Liver (tissue), 9 donors: ENCODE measurements around the gene DNAJB4. TPM values are rescaled to one million over a fixed set of nuclear protein-coding genes. Genes with fewer than 3 reads are reported as not detected.

Source experiments
- DNase-seq: peaks from one replicate; pipeline ENCODE4 v3.0.0-alpha.2; 2017; ENCODE audit warnings: low spot score
- H3K27ac ChIP-seq, 2 donors: one replicate each; pipeline ENCODE4 v1.7.0; 2013; ENCODE audit warnings: inconsistent platforms in 2 of 2, low read length in 2 of 2, control low read depth in 1 of 2, low read depth in 1 of 2, mild to moderate bottlenecking in 1 of 2
- H3K27me3 ChIP-seq, 4 donors: one replicate each; pipeline versions ENCODE4 v1.6.1 to v1.7.0; 2013; ENCODE audit warnings: low read length in 3 of 4, inconsistent platforms in 1 of 4, mild to moderate bottlenecking in 1 of 4, moderate library complexity in 1 of 4; ENCODE audit not compliant: control insufficient read depth in 4 of 4, insufficient read depth in 4 of 4
- H3K36me3 ChIP-seq, 4 donors: one replicate each; pipeline versions ENCODE4 v1.6.1 to v1.7.0; 2013; ENCODE audit warnings: low read length in 3 of 4, mild to moderate bottlenecking in 3 of 4, low read depth in 1 of 4, moderate library complexity in 1 of 4; ENCODE audit not compliant: control insufficient read depth in 4 of 4, insufficient read depth in 3 of 4
- H3K4me1 ChIP-seq, 4 donors: one replicate each; pipeline versions ENCODE4 v1.6.1 to v1.7.0; 2013; ENCODE audit warnings: low read length in 3 of 4, mild to moderate bottlenecking in 3 of 4, moderate library complexity in 1 of 4; ENCODE audit not compliant: control insufficient read depth in 4 of 4, insufficient read depth in 4 of 4
- H3K4me3 ChIP-seq, 3 donors: one replicate each; pipeline versions ENCODE4 v1.6.1 to v1.7.0; 2013; ENCODE audit warnings: low read length in 3 of 3, control low read depth in 1 of 3, low read depth in 1 of 3, mild to moderate bottlenecking in 1 of 3
- H3K9ac ChIP-seq, 2 donors: one replicate each; pipeline ENCODE4 v1.7.0; 2013; ENCODE audit warnings: low read length in 2 of 2, mild to moderate bottlenecking in 2 of 2, moderate library complexity in 2 of 2, control low read depth in 1 of 2, low read depth in 1 of 2
- H3K9me3 ChIP-seq, 4 donors: one replicate each; pipeline versions ENCODE4 v1.6.1 to v1.7.0; 2013; ENCODE audit warnings: low read length in 3 of 4; ENCODE audit not compliant: control insufficient read depth in 4 of 4
- EGR1 ChIP-seq, 2 donors: IDR thresholded peaks; 2 replicates each; pipeline ENCODE4 v1.6.1; 2016 to 2018; ENCODE audit warnings: antibody characterized with exemption in 2 of 2, low read depth in 2 of 2
- FOXA1 ChIP-seq: IDR thresholded peaks from 2 replicates; pipeline ENCODE4 v1.6.1; 2016; ENCODE audit warnings: antibody characterized with exemption
- FOXA2 ChIP-seq: IDR thresholded peaks from 2 replicates; pipeline ENCODE4 v1.6.1; 2016; ENCODE audit warnings: antibody characterized with exemption
- GABPA ChIP-seq, 2 donors: IDR thresholded peaks in 1 of 2; conservative IDR thresholded peaks in 1 of 2; 2 replicates each; pipeline ENCODE4 v1.6.1; 2016; ENCODE audit warnings: antibody characterized with exemption in 2 of 2, mild to moderate bottlenecking in 1 of 2, moderate library complexity in 1 of 2
- HNF4A ChIP-seq, 2 donors: conservative IDR thresholded peaks; 2 replicates each; pipeline ENCODE4 v1.6.1; 2016; ENCODE audit warnings: antibody characterized with exemption in 2 of 2, mild to moderate bottlenecking in 2 of 2
- HNF4G ChIP-seq: IDR thresholded peaks from 2 replicates; pipeline ENCODE4 v1.6.1; 2016; ENCODE audit warnings: antibody characterized with exemption
- JUND ChIP-seq, 2 donors: IDR thresholded peaks; 2 replicates each; pipeline ENCODE4 v1.6.1; 2016; ENCODE audit warnings: antibody characterized with exemption in 2 of 2
- NR2F2 ChIP-seq: IDR thresholded peaks from 2 replicates; pipeline ENCODE4 v1.6.1; 2016; ENCODE audit warnings: antibody characterized with exemption
- RAD21 ChIP-seq, 2 donors: IDR thresholded peaks; 2 replicates each; pipeline ENCODE4 v1.6.1; 2016; ENCODE audit warnings: antibody characterized with exemption in 2 of 2, mild to moderate bottlenecking in 2 of 2
- RXRA ChIP-seq, 2 donors: IDR thresholded peaks; 2 replicates each; pipeline ENCODE4 v1.6.1; 2017 to 2018; ENCODE audit warnings: antibody characterized with exemption in 2 of 2, mild to moderate bottlenecking in 1 of 2
- SP1 ChIP-seq: IDR thresholded peaks from 2 replicates; pipeline ENCODE4 v1.6.1; 2018; ENCODE audit warnings: antibody characterized with exemption, mild to moderate bottlenecking
- TAF1 ChIP-seq: conservative IDR thresholded peaks from 2 replicates; pipeline ENCODE4 v1.6.1; 2016; ENCODE audit warnings: antibody characterized with exemption, mild to moderate bottlenecking
- YY1 ChIP-seq: IDR thresholded peaks from 2 replicates; pipeline ENCODE4 v1.6.1; 2016; ENCODE audit warnings: antibody characterized with exemption, mild to moderate bottlenecking
- WGBS: extraction: QIAGEN DNeasy Blood & Tissue Kit; methylation state at CpG from one replicate; pipeline ENCODE4 v1.1.7; 2013; 5-methylcytosine and 5-hydroxymethylcytosine counted together
- polyA plus RNA-seq, 2 donors: library from polyadenylated mRNA; stranded (reverse) in 1 of 2; unstranded in 1 of 2; fragments of 200-250 nt in 1 of 2; fragments of >200 nt in 1 of 2; fragmentation: Nextera tagmentation in 1 of 2; extraction: Ambion mirVana in 1 of 2; gene quantifications; one replicate each; pipeline versions ENCODE4 v1.2.1 to v1.2.3, GENCODE V29; 2013 to 2015
- total RNA-seq, 2 donors: library from RNA; depleted of rRNA; stranded (reverse); fragments of >200 nt; gene quantifications; one replicate each; pipeline ENCODE4 v1.2.3, GENCODE V29; 2014
- TF ChIP-seq, protein P1 (sequence below): IDR thresholded peaks from 2 replicates; pipeline ENCODE4 v1.6.1; 2016; ENCODE audit warnings: antibody characterized with exemption
- TF ChIP-seq, protein P2 (sequence below): IDR thresholded peaks from 2 replicates; pipeline ENCODE4 v1.6.1; 2016; ENCODE audit warnings: antibody characterized with exemption, mild to moderate bottlenecking
- TF ChIP-seq, protein P3 (sequence below): IDR thresholded peaks from 2 replicates; pipeline ENCODE4 v1.6.1; 2016; ENCODE audit warnings: antibody characterized with exemption
- TF ChIP-seq, protein P4 (sequence below): IDR thresholded peaks from 2 replicates; pipeline ENCODE4 v1.6.1; 2016; ENCODE audit warnings: antibody characterized with exemption
- TF ChIP-seq, protein P5 (sequence below): fragments of 150-350 bp; IDR thresholded peaks from 2 replicates; pipeline ENCODE4 v1.5.1; 2017; ENCODE audit warnings: improper control_type of control experiment, low read depth, low read length; ENCODE audit not compliant: missing input control
- donor health status: healthy.
- donor health status: healthy.
- donor health status: healthy.
- donor health status: healthy.
- donor health status: healthy.

The DNAJB4 gene
- total and polyA plus RNA-seq, 4 donors: 5.7 to 21.6 (median 10.0) TPM

DNA sequence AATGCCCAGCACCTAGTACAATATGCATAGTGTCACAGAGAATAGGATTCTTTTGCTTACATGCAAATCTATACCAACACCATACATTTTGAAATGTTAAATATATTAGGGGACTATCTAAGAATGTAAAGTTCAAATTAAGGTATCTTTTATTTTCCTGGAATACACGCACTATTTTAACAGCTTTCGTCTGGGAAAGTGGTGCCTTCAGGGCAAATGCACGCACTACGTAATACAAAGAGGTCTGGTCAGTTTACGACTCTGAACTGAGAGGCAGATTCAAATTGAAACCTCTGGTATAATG is 26.8 kb upstream of the DNAJB4 start (continued):
- TF ChIP-seq, protein P1, sequence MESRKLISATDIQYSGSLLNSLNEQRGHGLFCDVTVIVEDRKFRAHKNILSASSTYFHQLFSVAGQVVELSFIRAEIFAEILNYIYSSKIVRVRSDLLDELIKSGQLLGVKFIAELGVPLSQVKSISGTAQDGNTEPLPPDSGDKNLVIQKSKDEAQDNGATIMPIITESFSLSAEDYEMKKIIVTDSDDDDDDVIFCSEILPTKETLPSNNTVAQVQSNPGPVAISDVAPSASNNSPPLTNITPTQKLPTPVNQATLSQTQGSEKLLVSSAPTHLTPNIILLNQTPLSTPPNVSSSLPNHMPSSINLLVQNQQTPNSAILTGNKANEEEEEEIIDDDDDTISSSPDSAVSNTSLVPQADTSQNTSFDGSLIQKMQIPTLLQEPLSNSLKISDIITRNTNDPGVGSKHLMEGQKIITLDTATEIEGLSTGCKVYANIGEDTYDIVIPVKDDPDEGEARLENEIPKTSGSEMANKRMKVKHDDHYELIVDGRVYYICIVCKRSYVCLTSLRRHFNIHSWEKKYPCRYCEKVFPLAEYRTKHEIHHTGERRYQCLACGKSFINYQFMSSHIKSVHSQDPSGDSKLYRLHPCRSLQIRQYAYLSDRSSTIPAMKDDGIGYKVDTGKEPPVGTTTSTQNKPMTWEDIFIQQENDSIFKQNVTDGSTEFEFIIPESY: no peak
- TF ChIP-seq GABPA (IDR thresholded peaks at IDR 0.05 in 1 of 2, conservative IDR thresholded peaks at IDR 0.05 in 1 of 2) (no peak), RXRA (IDR thresholded peaks at IDR 0.05) (peak in 1 of 2 donors; percentile 17), JUND (IDR thresholded peaks at IDR 0.05) (no peak), HNF4A (conservative IDR thresholded peaks at IDR 0.05) (peak; percentile 20 to 43), YY1 (peak; percentile 97)
- TF ChIP-seq, protein P2, sequence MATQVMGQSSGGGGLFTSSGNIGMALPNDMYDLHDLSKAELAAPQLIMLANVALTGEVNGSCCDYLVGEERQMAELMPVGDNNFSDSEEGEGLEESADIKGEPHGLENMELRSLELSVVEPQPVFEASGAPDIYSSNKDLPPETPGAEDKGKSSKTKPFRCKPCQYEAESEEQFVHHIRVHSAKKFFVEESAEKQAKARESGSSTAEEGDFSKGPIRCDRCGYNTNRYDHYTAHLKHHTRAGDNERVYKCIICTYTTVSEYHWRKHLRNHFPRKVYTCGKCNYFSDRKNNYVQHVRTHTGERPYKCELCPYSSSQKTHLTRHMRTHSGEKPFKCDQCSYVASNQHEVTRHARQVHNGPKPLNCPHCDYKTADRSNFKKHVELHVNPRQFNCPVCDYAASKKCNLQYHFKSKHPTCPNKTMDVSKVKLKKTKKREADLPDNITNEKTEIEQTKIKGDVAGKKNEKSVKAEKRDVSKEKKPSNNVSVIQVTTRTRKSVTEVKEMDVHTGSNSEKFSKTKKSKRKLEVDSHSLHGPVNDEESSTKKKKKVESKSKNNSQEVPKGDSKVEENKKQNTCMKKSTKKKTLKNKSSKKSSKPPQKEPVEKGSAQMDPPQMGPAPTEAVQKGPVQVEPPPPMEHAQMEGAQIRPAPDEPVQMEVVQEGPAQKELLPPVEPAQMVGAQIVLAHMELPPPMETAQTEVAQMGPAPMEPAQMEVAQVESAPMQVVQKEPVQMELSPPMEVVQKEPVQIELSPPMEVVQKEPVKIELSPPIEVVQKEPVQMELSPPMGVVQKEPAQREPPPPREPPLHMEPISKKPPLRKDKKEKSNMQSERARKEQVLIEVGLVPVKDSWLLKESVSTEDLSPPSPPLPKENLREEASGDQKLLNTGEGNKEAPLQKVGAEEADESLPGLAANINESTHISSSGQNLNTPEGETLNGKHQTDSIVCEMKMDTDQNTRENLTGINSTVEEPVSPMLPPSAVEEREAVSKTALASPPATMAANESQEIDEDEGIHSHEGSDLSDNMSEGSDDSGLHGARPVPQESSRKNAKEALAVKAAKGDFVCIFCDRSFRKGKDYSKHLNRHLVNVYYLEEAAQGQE: no peak

DNA sequence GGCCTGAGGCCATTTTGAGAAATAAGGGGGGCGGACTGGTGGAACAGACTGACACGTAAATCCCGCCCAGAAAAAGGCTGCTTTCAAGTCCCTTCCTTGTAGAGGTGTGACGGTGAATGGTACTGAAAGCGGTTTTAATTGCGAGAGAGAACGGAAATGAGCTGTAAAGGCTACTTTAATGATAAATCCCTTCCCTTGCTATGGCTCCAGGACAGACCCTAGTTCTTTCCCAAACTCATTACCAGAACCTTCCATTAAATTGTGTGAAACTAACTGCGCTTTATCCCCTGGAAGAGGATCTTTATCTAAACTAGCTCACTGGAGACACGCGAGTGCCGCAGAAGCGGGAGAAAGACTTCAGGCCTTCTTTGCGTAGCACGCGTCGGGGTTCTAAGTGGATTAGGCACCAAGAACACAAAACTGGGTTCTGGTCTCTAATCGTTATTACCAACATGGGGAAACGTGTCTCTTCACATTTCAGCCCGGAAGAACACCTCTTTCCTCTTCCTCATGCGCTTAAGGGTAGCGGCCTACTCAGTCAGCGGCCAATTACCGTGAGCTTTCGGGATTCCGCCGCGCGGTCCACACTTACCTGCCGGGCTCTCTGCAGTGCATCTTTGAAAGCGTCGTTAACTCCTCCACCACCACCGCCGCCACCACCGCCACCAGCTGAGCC is 26.3 kb upstream of the DNAJB4 start:
- peak; percentile 66 for DNase-seq
- Histone ChIP-seq H3K4me3 (peak overlapping the region; percentile 70 to 99 (median 97)), H3K36me3 (peaks cover 0 to 3% (median 0%) of the 10 kb centered on the region in 4 donors), H3K27ac (peak overlapping the region; percentile 98 to 99), H3K9me3 (no peaks in the 10 kb centered on the region), H3K9ac (peak overlapping the region; percentile 100), H3K4me1 (peaks cover 7 to 37% (median 16%) of the 10 kb centered on the region in 4 donors), H3K27me3 (no peaks in the 10 kb centered on the region)
- under 1% methylated on average over 34 of the region's 34 CpGs for WGBS
- TF ChIP-seq EGR1 (IDR thresholded peaks at IDR 0.05; ENCODE audit: low read depth in 2 of 2) (no peak), JUND (IDR thresholded peaks at IDR 0.05) (peak in 1 of 2 donors; percentile 30), SP1 (no peak), HNF4A (conservative IDR thresholded peaks at IDR 0.05) (no peak), RXRA (IDR thresholded peaks at IDR 0.05) (peak in 1 of 2 donors; percentile 28), HNF4G (no peak), RAD21 (IDR thresholded peaks at IDR 0.05) (peak in 1 of 2 donors; percentile 47), TAF1 (no peak), NR2F2 (no peak), GABPA (IDR thresholded peaks at IDR 0.05 in 1 of 2, conservative IDR thresholded peaks at IDR 0.05 in 1 of 2) (no peak), FOXA1 (no peak), YY1 (no peak), FOXA2 (no peak)
- TF ChIP-seq, protein P3, sequence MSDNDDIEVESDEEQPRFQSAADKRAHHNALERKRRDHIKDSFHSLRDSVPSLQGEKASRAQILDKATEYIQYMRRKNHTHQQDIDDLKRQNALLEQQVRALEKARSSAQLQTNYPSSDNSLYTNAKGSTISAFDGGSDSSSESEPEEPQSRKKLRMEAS: no peak
- TF ChIP-seq, protein P2: peak; percentile 64
- TF ChIP-seq, protein P1: no peak
- TF ChIP-seq, protein P4, sequence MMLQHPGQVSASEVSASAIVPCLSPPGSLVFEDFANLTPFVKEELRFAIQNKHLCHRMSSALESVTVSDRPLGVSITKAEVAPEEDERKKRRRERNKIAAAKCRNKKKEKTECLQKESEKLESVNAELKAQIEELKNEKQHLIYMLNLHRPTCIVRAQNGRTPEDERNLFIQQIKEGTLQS: no peak
- TF ChIP-seq, protein P5, sequence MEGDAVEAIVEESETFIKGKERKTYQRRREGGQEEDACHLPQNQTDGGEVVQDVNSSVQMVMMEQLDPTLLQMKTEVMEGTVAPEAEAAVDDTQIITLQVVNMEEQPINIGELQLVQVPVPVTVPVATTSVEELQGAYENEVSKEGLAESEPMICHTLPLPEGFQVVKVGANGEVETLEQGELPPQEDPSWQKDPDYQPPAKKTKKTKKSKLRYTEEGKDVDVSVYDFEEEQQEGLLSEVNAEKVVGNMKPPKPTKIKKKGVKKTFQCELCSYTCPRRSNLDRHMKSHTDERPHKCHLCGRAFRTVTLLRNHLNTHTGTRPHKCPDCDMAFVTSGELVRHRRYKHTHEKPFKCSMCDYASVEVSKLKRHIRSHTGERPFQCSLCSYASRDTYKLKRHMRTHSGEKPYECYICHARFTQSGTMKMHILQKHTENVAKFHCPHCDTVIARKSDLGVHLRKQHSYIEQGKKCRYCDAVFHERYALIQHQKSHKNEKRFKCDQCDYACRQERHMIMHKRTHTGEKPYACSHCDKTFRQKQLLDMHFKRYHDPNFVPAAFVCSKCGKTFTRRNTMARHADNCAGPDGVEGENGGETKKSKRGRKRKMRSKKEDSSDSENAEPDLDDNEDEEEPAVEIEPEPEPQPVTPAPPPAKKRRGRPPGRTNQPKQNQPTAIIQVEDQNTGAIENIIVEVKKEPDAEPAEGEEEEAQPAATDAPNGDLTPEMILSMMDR: no peak
